Measurements from ENCODE around the gene EFR3B.

EFR3B gene

DNA sequence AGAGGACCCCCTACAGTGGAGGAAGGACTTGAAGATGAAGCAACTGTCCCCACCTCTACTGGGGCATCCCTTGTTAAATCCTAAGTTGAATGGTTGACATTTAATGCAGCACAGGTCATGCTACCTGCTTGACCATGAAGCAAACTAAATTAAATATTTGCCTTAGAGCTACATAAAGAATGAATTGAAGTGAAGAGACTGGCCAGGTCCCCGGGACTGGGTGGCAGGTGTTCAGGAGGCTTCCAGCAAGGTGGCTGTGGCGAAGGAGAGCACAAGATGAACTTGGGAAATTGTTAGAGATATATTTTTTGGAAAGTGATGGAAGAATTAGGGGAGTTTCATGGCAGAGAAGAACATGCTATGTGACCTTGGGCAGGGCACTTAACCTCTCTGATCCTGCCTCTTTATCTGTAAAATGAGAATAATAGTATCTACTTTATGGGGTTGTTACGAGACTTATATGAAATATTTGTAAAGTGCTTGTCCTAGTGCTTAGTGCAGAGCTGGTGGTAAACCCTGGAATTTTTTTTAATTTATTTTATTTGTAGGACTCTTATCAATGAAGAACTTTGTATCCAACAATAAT lies 37.3 kb downstream of the EFR3B start:
- H3K27ac ChIP-seq: no peak overlapping the region

GRCh38 chr2:25081237-25081790 lies 39.4 kb downstream of the EFR3B start:
- no peak overlapping the region for H3K27ac ChIP-seq
- TF ChIP-seq CTCF (IDR thresholded peaks at IDR 0.05) (no peak), ZFX (IDR thresholded peaks at IDR 0.05; ENCODE audit: borderline replicate concordance) (no peak)

More for the DNA sequence above, 37.3 kb downstream of the EFR3B start:
- TF ChIP-seq CTCF (IDR thresholded peaks at IDR 0.05) (no peak; the same call in 1 of the 2 replicates), ZFX (IDR thresholded peaks at IDR 0.05; ENCODE audit: borderline replicate concordance) (no peak)

DNA sequence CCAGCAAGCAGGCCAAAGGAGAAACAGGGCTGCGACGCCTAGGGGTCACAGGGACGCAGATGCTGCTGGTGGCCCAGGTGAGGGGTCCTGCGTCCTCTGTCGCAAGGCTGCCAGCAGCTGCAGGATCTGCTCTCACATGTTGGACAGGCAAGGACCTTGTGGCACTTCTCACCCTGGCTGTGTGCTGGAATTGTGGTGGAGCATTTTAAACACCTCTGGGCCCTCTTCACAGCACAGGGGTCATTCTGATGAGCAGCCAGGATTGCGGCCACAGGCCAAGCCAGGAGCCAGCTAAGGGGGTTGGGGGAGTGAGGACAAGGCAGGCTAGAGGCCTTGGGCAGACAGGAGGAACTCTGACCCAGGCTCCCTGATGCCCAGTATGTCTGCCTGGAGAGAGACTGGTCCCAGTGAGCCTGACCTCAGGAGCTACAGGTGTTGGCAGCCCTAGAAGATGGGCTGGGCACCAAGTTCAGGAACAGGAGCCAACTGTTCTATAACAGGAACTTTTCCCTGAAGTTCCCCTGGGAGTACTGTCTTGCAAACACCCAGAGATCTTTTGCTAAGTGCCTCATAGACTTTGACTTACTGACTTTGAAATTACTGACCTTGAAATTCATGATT lies 40.2 kb downstream of the EFR3B start:
- H3K27ac ChIP-seq: no peak overlapping the region
- TF ChIP-seq ZFX (IDR thresholded peaks at IDR 0.05; ENCODE audit: borderline replicate concordance) (no peak), CTCF (IDR thresholded peaks at IDR 0.05) (no peak)

GRCh38 chr2:25085761-25086560 lies 44.1 kb downstream of the EFR3B start:
- TF ChIP-seq ZFX (IDR thresholded peaks at IDR 0.05; ENCODE audit: borderline replicate concordance) (no peak), CTCF (IDR thresholded peaks at IDR 0.05) (no peak)
- no peak overlapping the region for H3K27ac ChIP-seq

GRCh38 chr2:25088817-25089516 lies 47.1 kb downstream of the EFR3B start:
- no peak overlapping the region for H3K27ac ChIP-seq

More at GRCh38 chr2:25088817-25089516, 47.1 kb downstream of the EFR3B start:
- TF ChIP-seq CTCF (IDR thresholded peaks at IDR 0.05) (no peak), ZFX (IDR thresholded peaks at IDR 0.05; ENCODE audit: borderline replicate concordance) (no peak)

Measured in 22Rv1 (cell line).